Middle frontal gyrus (tissue), 1 donor: Measurements from ENCODE around the gene L1CAM.

ENCODE experiments used
- DNase-seq: peaks from one replicate; pipeline ENCODE4 v3.0.0-alpha.2; 2015; ENCODE audit warnings: low spot score; ENCODE audit errors: extremely low spot score

Gene L1CAM

GRCh38 chrX:153924149-153924861, 38.3 kb upstream of the L1CAM start:
- DNase-seq: no peak

GRCh38 chrX:153922932-153923857, 37.2 kb upstream of the L1CAM start:
- DNase-seq: no peak

GRCh38 chrX:153921511-153922446, 35.8 kb upstream of the L1CAM start:
- DNase-seq: no peak

- DNase-seq: no peak
These were observed 35.1 kb upstream of the L1CAM start for GRCh38 chrX:153921070-153921469.

- no peak for DNase-seq
These were observed 34.6 kb upstream of the L1CAM start for GRCh38 chrX:153920546-153920945.

GRCh38 chrX:153919281-153919680, 33.3 kb upstream of the L1CAM start:
- no peak for DNase-seq

GRCh38 chrX:153917869-153918268, 31.9 kb upstream of the L1CAM start:
- no peak for DNase-seq

- DNase-seq: no peak
These were observed 27.7 kb upstream of the L1CAM start for GRCh38 chrX:153913701-153914100.

- DNase-seq: no peak
These were observed 27.2 kb upstream of the L1CAM start for GRCh38 chrX:153913211-153913610.

- DNase-seq: no peak
These were observed 25.8 kb upstream of the L1CAM start for GRCh38 chrX:153911798-153912197.

GRCh38 chrX:153910446-153910845, 24.5 kb upstream of the L1CAM start:
- DNase-seq: no peak

GRCh38 chrX:153909980-153910360, 24.0 kb upstream of the L1CAM start:
- no peak for DNase-seq

GRCh38 chrX:153909024-153909979, 23.3 kb upstream of the L1CAM start:
- DNase-seq: no peak

GRCh38 chrX:153908219-153908860, 22.4 kb upstream of the L1CAM start:
- DNase-seq: no peak

- no peak for DNase-seq
These were observed 21.5 kb upstream of the L1CAM start for GRCh38 chrX:153907456-153907855.

- no peak for DNase-seq
These were observed 20.3 kb upstream of the L1CAM start for GRCh38 chrX:153906126-153906917.

- no peak for DNase-seq
These were observed 19.6 kb upstream of the L1CAM start for GRCh38 chrX:153905481-153906095.
